ENCODE results near the gene C1orf105.

Gene C1orf105

GRCh38 chr1:172477741-172478140 is 57.3 kb downstream of the C1orf105 start:
- DNase-seq (ENCODE audit: extremely low read depth, low read depth): no peak

GRCh38 chr1:172478485-172478884 is 58.0 kb downstream of the C1orf105 start:
- no peak for TF ChIP-seq CTCF (IDR thresholded peaks at IDR 0.05; ENCODE audit: low read depth, low read length, missing control alignments)
- no peak overlapping the region for H3K4me3 ChIP-seq (replicated peaks; ENCODE audit: low read depth, low read length)
- no peak for DNase-seq (ENCODE audit: extremely low read depth, low read depth)

More at GRCh38 chr1:172477741-172478140, 57.3 kb downstream of the C1orf105 start:
- H3K4me3 ChIP-seq (replicated peaks; ENCODE audit: low read depth, low read length): no peak overlapping the region
- no peak for TF ChIP-seq CTCF (IDR thresholded peaks at IDR 0.05; ENCODE audit: low read depth, low read length, missing control alignments)

DNA sequence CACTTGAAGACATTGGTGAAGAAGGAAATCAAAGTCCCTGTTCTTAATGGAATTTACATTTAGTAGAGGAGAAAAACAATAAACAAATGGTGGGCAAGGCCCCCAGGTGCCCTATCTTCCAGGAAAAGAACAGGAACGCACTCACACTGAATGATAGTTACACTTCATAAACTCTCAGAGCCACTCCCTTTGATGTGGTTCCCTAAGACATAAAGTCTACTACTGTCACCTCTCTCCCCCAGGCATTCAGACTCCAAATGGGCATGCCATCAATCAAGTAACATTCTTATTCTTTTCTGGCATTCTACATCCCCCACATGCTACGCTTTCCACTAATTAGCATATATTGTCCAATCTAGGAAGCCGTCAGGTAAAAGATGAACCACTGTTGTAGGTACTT is 59.9 kb downstream of the C1orf105 start:
- DNase-seq (ENCODE audit: extremely low read depth, low read depth): no peak
- no peak for TF ChIP-seq CTCF (IDR thresholded peaks at IDR 0.05; ENCODE audit: low read depth, low read length, missing control alignments)
- H3K4me3 ChIP-seq (replicated peaks; ENCODE audit: low read depth, low read length): no peak overlapping the region

DNA sequence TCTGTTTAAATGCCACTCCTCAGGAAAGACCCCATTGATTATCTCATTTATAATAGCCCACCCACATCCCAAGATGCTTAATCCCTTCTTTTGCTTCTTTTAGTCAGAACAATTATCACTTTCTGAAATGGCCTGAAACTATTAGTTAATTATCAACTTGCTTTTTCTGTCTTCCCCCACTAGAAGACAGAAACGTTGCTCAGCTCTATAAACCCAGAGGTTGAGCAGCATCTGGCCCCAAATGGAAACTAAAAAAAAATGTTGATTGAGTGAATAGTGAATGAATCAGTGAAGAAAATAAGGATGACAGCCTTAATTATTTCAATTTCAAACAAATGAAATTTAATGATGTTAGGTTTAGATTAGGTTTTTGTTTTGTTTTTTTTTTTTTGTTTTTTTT is 61.6 kb downstream of the C1orf105 start:
- DNase-seq (ENCODE audit: extremely low read depth, low read depth): no peak
- no peak for TF ChIP-seq CTCF (IDR thresholded peaks at IDR 0.05; ENCODE audit: low read depth, low read length, missing control alignments)
- H3K4me3 ChIP-seq (replicated peaks; ENCODE audit: low read depth, low read length): no peak overlapping the region

- no peak for TF ChIP-seq CTCF (IDR thresholded peaks at IDR 0.05; ENCODE audit: low read depth, low read length, missing control alignments)
- no peak for DNase-seq (ENCODE audit: extremely low read depth, low read depth)
- H3K4me3 ChIP-seq (replicated peaks; ENCODE audit: low read depth, low read length): no peak overlapping the region
These were observed 63.0 kb downstream of the C1orf105 start for GRCh38 chr1:172483448-172483847.

- no peak for TF ChIP-seq CTCF (IDR thresholded peaks at IDR 0.05; ENCODE audit: low read depth, low read length, missing control alignments)
- H3K4me3 ChIP-seq (replicated peaks; ENCODE audit: low read depth, low read length): no peak overlapping the region
- DNase-seq (ENCODE audit: extremely low read depth, low read depth): no peak
These were observed 63.8 kb downstream of the C1orf105 start for GRCh38 chr1:172484252-172484651.

DNA sequence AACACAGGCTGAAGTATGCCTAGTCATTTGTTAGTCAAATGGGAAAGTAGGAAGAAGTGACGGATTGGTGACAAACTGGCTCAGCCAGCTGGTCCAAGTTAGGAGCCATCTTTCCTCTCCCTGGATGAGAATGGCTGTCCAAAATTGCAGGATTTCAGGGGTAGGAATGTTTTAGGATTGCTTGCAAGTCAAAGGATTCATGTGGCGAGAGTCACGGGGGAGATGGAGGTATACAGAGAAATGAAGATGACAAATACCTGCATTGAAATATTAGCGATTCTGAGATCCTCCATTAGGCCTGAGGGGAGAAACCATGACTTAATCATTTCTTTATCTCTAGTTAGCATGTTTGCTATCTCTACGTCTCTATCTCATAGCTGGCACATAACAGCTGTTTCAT is 65.1 kb downstream of the C1orf105 start:
- H3K4me3 ChIP-seq (replicated peaks; ENCODE audit: low read depth, low read length): no peak overlapping the region
- no peak for TF ChIP-seq CTCF (IDR thresholded peaks at IDR 0.05; ENCODE audit: low read depth, low read length, missing control alignments)
- no peak for DNase-seq (ENCODE audit: extremely low read depth, low read depth)

All from HFF-Myc (cell line).